PFSK-1 (cell line): ENCODE data around the gene XXYLT1.

Source experiments
- FOXP2 ChIP-seq: optimal IDR thresholded peaks from 2 replicates; pipeline ENCODE3; 2011; ENCODE audit warnings: borderline replicate concordance, control low read depth, inconsistent platforms; ENCODE audit not compliant: insufficient read depth; ENCODE audit errors: extremely low read length, extremely low read depth
- POLR2AphosphoS5 ChIP-seq: IDR thresholded peaks from 2 replicates; pipeline ENCODE4 v1.6.1; 2012; ENCODE audit warnings: low read depth, mild to moderate bottlenecking, control low read depth, low read length, moderate library complexity
- SIN3A ChIP-seq: IDR thresholded peaks from 2 replicates; pipeline ENCODE4 v1.6.1; 2012; ENCODE audit warnings: mild to moderate bottlenecking, low read length, moderate library complexity, borderline replicate concordance; ENCODE audit not compliant: insufficient read depth
- TAF1 ChIP-seq: IDR thresholded peaks from 2 replicates; pipeline ENCODE4 v1.6.1; 2012; ENCODE audit warnings: low read length, control low read depth, borderline replicate concordance; ENCODE audit not compliant: insufficient read depth
- TF ChIP-seq, protein P1 (sequence below), 2 experiments: IDR thresholded peaks; 2 replicates each; pipeline versions ENCODE4 v1.6.1 to v1.8.0; 2011 to 2012; ENCODE audit warnings: low read depth in 2 of 2, low read length in 2 of 2, control low read depth in 1 of 2, inconsistent platforms in 1 of 2, mild to moderate bottlenecking in 1 of 2, moderate library complexity in 1 of 2; ENCODE audit not compliant: insufficient read depth in 1 of 2

Gene XXYLT1

DNA sequence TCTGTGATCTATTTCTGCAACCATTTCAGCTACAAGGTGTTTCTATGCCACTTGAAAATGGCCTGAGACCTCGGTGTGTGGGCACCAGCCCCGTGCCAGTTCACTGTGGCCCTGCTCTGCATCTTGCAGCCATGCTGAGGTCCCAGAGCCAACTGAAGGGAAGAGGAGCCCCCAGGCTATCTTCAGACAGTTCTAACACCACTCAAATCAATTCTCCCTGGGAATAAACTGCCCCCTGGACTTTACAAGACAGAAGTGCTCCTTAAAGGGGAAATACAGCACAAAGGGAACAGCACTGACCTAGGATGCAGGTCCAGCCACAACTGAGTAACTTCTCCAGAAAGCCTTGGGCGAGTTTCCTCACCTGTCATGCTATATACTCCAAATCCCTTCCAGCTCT is 3.9 kb downstream of the XXYLT1 start:
- TF ChIP-seq FOXP2 (no peak), SIN3A (no peak), POLR2AphosphoS5 (no peak), TAF1 (no peak)
- TF ChIP-seq, protein P1, sequence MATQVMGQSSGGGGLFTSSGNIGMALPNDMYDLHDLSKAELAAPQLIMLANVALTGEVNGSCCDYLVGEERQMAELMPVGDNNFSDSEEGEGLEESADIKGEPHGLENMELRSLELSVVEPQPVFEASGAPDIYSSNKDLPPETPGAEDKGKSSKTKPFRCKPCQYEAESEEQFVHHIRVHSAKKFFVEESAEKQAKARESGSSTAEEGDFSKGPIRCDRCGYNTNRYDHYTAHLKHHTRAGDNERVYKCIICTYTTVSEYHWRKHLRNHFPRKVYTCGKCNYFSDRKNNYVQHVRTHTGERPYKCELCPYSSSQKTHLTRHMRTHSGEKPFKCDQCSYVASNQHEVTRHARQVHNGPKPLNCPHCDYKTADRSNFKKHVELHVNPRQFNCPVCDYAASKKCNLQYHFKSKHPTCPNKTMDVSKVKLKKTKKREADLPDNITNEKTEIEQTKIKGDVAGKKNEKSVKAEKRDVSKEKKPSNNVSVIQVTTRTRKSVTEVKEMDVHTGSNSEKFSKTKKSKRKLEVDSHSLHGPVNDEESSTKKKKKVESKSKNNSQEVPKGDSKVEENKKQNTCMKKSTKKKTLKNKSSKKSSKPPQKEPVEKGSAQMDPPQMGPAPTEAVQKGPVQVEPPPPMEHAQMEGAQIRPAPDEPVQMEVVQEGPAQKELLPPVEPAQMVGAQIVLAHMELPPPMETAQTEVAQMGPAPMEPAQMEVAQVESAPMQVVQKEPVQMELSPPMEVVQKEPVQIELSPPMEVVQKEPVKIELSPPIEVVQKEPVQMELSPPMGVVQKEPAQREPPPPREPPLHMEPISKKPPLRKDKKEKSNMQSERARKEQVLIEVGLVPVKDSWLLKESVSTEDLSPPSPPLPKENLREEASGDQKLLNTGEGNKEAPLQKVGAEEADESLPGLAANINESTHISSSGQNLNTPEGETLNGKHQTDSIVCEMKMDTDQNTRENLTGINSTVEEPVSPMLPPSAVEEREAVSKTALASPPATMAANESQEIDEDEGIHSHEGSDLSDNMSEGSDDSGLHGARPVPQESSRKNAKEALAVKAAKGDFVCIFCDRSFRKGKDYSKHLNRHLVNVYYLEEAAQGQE (IDR thresholded peaks at IDR 0.05; ENCODE audit: insufficient read depth in 1 of 2, low read depth in 2 of 2, low read length in 2 of 2): no peak

DNA sequence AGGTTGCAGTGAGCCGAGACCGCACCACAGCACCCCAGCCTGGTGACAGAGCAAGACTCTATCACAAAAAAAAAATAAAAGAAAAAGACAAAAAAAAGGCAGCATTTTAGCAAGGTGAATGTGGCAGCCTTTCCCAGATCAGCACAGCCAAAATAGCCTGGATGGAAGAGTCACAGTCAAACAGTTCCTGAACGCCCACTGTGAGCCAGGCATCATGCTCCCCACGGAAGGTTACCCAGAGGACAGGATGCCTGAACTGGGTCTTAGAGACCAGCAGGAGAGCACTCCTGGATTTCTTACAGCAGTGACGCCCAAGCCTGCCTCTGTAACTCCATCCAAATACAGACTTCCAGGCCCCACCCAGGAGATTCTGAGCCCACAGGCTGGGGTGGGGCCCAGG is 4.5 kb downstream of the XXYLT1 start:
- TF ChIP-seq SIN3A (no peak), FOXP2 (no peak), POLR2AphosphoS5 (no peak), TAF1 (no peak)
- TF ChIP-seq, protein P1 (IDR thresholded peaks at IDR 0.05; ENCODE audit: insufficient read depth in 1 of 2, low read depth in 2 of 2, low read length in 2 of 2): no peak

DNA sequence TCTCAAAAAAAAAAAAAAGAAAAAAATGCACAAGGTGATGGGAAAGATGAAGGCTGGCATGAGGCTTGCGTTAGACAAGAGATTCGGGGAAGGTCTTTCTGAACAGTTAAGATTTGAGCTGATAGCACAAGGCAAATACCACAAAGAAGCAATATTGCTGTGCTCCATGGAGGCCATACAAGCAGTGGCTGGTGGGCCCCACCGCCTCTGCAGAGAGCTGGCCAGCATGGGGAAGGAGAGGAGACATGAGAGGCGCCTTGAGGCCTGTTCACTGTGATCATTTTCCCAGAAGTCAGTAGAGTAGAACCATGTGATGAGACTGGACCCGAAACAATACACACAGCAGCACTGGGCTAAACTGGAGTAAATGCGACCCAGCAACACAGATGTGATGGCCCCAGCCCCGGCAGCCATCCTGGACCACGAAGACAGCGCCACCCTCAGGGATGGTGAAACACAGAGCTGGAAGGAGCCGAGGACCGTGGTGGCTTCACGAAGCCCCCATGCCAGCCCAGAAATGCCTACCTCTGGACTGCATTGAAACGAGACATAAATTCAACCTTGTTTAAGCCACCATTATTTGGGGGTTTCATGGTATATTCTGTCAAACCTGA is 5.5 kb downstream of the XXYLT1 start:
- TF ChIP-seq SIN3A (no peak), POLR2AphosphoS5 (no peak), TAF1 (no peak), FOXP2 (no peak)
- TF ChIP-seq, protein P1 (IDR thresholded peaks at IDR 0.05; ENCODE audit: insufficient read depth in 1 of 2, low read depth in 2 of 2, low read length in 2 of 2): no peak

DNA sequence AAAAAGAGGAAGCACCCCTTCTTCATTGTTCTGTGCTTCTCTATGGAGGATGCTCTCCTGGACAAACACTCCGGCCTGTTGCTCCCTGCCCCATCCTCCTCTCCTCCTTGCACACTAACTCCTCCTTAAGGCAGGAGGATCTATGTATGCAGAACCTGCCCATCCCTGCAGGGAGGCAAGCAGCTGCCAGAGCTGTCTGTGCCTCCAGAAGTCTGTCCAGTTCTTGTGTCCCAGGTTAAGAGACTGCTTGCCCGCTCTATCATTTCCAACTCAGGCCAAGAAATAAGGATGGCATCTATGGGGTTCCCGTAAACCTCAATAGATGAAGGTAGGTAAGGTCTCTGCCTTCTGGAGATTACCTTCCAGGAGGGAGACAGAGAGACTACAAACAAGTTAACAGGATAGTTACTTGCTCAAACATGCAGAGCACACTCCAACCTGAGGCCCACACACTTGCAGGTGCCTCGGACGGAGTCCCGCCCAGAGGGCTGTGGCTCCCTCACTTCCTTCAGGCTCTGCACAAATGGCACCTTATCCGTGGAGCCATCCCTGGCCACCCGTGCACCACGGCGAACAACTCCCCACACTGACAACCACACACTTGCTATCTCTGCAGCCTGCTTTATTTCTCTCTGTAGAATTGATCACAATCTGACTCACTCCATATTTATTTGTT is 6.9 kb downstream of the XXYLT1 start:
- no peak for TF ChIP-seq FOXP2
- TF ChIP-seq, protein P1 (IDR thresholded peaks at IDR 0.05; ENCODE audit: insufficient read depth in 1 of 2, low read depth in 2 of 2, low read length in 2 of 2): no peak
- TF ChIP-seq SIN3A: no peak
- no peak for TF ChIP-seq POLR2AphosphoS5
- TF ChIP-seq TAF1: no peak
